Measurements from ENCODE around the gene SEPSECS. TPM values are rescaled to one million over a fixed set of nuclear protein-coding genes. Genes with fewer than 3 reads are reported as not detected.
A peak's percentile ranks its signal among the peaks of the same experiment; 100 is the strongest.

The SEPSECS gene
- total and polyA plus RNA-seq, 2 donors (not counting 1 experiment from before 2014, with no cell fraction given) = 5.9 to 12.4 TPM

- Histone ChIP-seq H3K36me3 (ENCODE audit: control insufficient read depth, insufficient read depth, low read length) (peaks cover 2% of the 10 kb centered on the region), H3K4me3 (replicated peaks in 1 of 4; ENCODE audit: control extremely low read depth in 1 of 4, insufficient read depth in 1 of 4, low read depth in 3 of 4, low read length in 4 of 4) (no peak overlapping the region), H3K9ac (ENCODE audit: insufficient read depth, low read length) (no peak overlapping the region), H4K20me1 (ENCODE audit: control insufficient read depth, extremely low read depth, insufficient read depth, low read length) (no peaks in the 10 kb centered on the region), H3K79me2 (ENCODE audit: control insufficient read depth, insufficient read depth, low read length) (no peaks in the 10 kb centered on the region), H2AFZ (ENCODE audit: low read length) (no peak overlapping the region), H3K27me3 (ENCODE audit: control insufficient read depth, insufficient read depth, low read length) (no peaks in the 10 kb centered on the region), H3K4me2 (ENCODE audit: extremely low read depth, insufficient read depth, low read length) (no peak overlapping the region), H3K27ac (ENCODE audit: insufficient read depth, low read length) (no peak overlapping the region), H3K9me3 (ENCODE audit: control insufficient read depth, insufficient read depth, low read depth, low read length) (no peaks in the 10 kb centered on the region), H3K4me1 (ENCODE audit: control insufficient read depth, extremely low read depth, insufficient read depth, low read length) (no peaks in the 10 kb centered on the region)
- no peak for TF ChIP-seq EZH2 (IDR thresholded peaks at IDR 0.05; ENCODE audit: low read length, missing control alignments)
- TF ChIP-seq, protein P1, sequence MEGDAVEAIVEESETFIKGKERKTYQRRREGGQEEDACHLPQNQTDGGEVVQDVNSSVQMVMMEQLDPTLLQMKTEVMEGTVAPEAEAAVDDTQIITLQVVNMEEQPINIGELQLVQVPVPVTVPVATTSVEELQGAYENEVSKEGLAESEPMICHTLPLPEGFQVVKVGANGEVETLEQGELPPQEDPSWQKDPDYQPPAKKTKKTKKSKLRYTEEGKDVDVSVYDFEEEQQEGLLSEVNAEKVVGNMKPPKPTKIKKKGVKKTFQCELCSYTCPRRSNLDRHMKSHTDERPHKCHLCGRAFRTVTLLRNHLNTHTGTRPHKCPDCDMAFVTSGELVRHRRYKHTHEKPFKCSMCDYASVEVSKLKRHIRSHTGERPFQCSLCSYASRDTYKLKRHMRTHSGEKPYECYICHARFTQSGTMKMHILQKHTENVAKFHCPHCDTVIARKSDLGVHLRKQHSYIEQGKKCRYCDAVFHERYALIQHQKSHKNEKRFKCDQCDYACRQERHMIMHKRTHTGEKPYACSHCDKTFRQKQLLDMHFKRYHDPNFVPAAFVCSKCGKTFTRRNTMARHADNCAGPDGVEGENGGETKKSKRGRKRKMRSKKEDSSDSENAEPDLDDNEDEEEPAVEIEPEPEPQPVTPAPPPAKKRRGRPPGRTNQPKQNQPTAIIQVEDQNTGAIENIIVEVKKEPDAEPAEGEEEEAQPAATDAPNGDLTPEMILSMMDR (conservative IDR thresholded peaks at IDR 0.05 in 1 of 2, IDR thresholded peaks at IDR 0.05 in 1 of 2; ENCODE audit: low read depth in 1 of 2, low read length in 2 of 2) = peak; percentile 41 to 64
- peak; percentile 18 to 44 for DNase-seq (ENCODE audit: low read depth in 2 of 2)
These were observed 15.3 kb downstream of the SEPSECS start for GRCh38 chr4:25144870-25145481.

GRCh38 chr4:25142468-25142867 is 17.8 kb downstream of the SEPSECS start:
- H3K9ac ChIP-seq (ENCODE audit: insufficient read depth, low read length) = no peak overlapping the region
- H3K79me2 ChIP-seq (ENCODE audit: control insufficient read depth, insufficient read depth, low read length) = no peaks in the 10 kb centered on the region
- no peaks in the 10 kb centered on the region for H3K27me3 ChIP-seq (ENCODE audit: control insufficient read depth, insufficient read depth, low read length)
- TF ChIP-seq, protein P1 (conservative IDR thresholded peaks at IDR 0.05 in 1 of 2, IDR thresholded peaks at IDR 0.05 in 1 of 2; ENCODE audit: low read depth in 1 of 2, low read length in 2 of 2) = no peak
- TF ChIP-seq EZH2 (IDR thresholded peaks at IDR 0.05; ENCODE audit: low read length, missing control alignments) = no peak
- H3K4me3 ChIP-seq (replicated peaks in 1 of 4; ENCODE audit: control extremely low read depth in 1 of 4, insufficient read depth in 1 of 4, low read depth in 3 of 4, low read length in 4 of 4) = no peak overlapping the region
- no peak for DNase-seq (ENCODE audit: low read depth in 2 of 2)
- H3K27ac ChIP-seq (ENCODE audit: insufficient read depth, low read length) = no peak overlapping the region
- H3K4me1 ChIP-seq (ENCODE audit: control insufficient read depth, extremely low read depth, insufficient read depth, low read length) = no peaks in the 10 kb centered on the region
- H2AFZ ChIP-seq (ENCODE audit: low read length) = no peak overlapping the region
- peaks cover 2% of the 10 kb centered on the region for H3K36me3 ChIP-seq (ENCODE audit: control insufficient read depth, insufficient read depth, low read length)
- no peaks in the 10 kb centered on the region for H4K20me1 ChIP-seq (ENCODE audit: control insufficient read depth, extremely low read depth, insufficient read depth, low read length)
- H3K4me2 ChIP-seq (ENCODE audit: extremely low read depth, insufficient read depth, low read length) = no peak overlapping the region
- H3K9me3 ChIP-seq (ENCODE audit: control insufficient read depth, insufficient read depth, low read depth, low read length) = no peaks in the 10 kb centered on the region

- no peak overlapping the region for H2AFZ ChIP-seq (ENCODE audit: low read length)
- no peaks in the 10 kb centered on the region for H3K79me2 ChIP-seq (ENCODE audit: control insufficient read depth, insufficient read depth, low read length)
- no peaks in the 10 kb centered on the region for H3K4me1 ChIP-seq (ENCODE audit: control insufficient read depth, extremely low read depth, insufficient read depth, low read length)
- no peak for DNase-seq (ENCODE audit: low read depth in 2 of 2)
- H3K27ac ChIP-seq (ENCODE audit: insufficient read depth, low read length) = no peak overlapping the region
- H3K27me3 ChIP-seq (ENCODE audit: control insufficient read depth, insufficient read depth, low read length) = no peaks in the 10 kb centered on the region
- no peak overlapping the region for H3K4me3 ChIP-seq (replicated peaks in 1 of 4; ENCODE audit: control extremely low read depth in 1 of 4, insufficient read depth in 1 of 4, low read depth in 3 of 4, low read length in 4 of 4)
- no peak overlapping the region for H3K4me2 ChIP-seq (ENCODE audit: extremely low read depth, insufficient read depth, low read length)
- H4K20me1 ChIP-seq (ENCODE audit: control insufficient read depth, extremely low read depth, insufficient read depth, low read length) = no peaks in the 10 kb centered on the region
- no peaks in the 10 kb centered on the region for H3K9me3 ChIP-seq (ENCODE audit: control insufficient read depth, insufficient read depth, low read depth, low read length)
- no peak overlapping the region for H3K9ac ChIP-seq (ENCODE audit: insufficient read depth, low read length)
- peaks cover 2% of the 10 kb centered on the region for H3K36me3 ChIP-seq (ENCODE audit: control insufficient read depth, insufficient read depth, low read length)
- no peak for TF ChIP-seq EZH2 (IDR thresholded peaks at IDR 0.05; ENCODE audit: low read length, missing control alignments)
- TF ChIP-seq, protein P1 (conservative IDR thresholded peaks at IDR 0.05 in 1 of 2, IDR thresholded peaks at IDR 0.05 in 1 of 2; ENCODE audit: low read depth in 1 of 2, low read length in 2 of 2) = no peak
These were observed 18.7 kb downstream of the SEPSECS start for GRCh38 chr4:25141592-25141991.

Measured in fibroblast of lung (primary cell).